K562 (cell line): ENCODE results near the gene ANO10.

Source experiments
- BRCA1 ChIP-seq, 2 experiments: fragments of 450-650 bp in 1 of 2; sonication (generic) in 1 of 2; formaldehyde crosslinking in 1 of 2; IDR thresholded peaks; 2 replicates each; pipeline versions ENCODE4 v1.5.0 to v1.6.1; 2017 to 2020; ENCODE audit warnings: mild to moderate bottlenecking in 1 of 2, missing genetic modification reagents in 1 of 2
- BRD9 ChIP-seq: fragments of 450-650 bp; IDR thresholded peaks from 2 replicates; pipeline ENCODE4 v1.6.1; 2018; ENCODE audit warnings: low read depth; ENCODE audit not compliant: partially characterized antibody
- FIP1L1 ChIP-seq: fragments of 200-400 bp; formaldehyde crosslinking; IDR thresholded peaks from 2 replicates; pipeline ENCODE4 v1.6.1; 2018; ENCODE audit warnings: mild to moderate bottlenecking, low read depth, low read length; ENCODE audit not compliant: poor library complexity, severe bottlenecking
- FOXJ3 ChIP-seq: sonication (generic); formaldehyde crosslinking; IDR thresholded peaks from 2 replicates; pipeline ENCODE4 v1.4.0; 2020; ENCODE audit warnings: mild to moderate bottlenecking, missing genetic modification reagents
- MCM5 ChIP-seq: fragments of 450-650 bp; IDR thresholded peaks from 2 replicates; pipeline ENCODE4 v1.6.1; 2016; ENCODE audit warnings: low read depth
- XRCC3 ChIP-seq: fragments of 450-650 bp; IDR thresholded peaks from 2 replicates; pipeline ENCODE4 v1.6.1; 2017; ENCODE audit warnings: mild to moderate bottlenecking, moderate library complexity
- ZNF12 ChIP-seq: sonication (generic); formaldehyde crosslinking; IDR thresholded peaks from 2 replicates; pipeline ENCODE4 v1.4.0; 2020; ENCODE audit warnings: mild to moderate bottlenecking, missing genetic modification reagents
- TF ChIP-seq, protein P1 (sequence below), 2 experiments: fragments of 450-650 bp; formaldehyde crosslinking in 1 of 2; IDR thresholded peaks; 2 replicates each; pipeline versions ENCODE4 v1.4.0 to v1.6.1; 2014 to 2020; ENCODE audit warnings: mild to moderate bottlenecking in 2 of 2, borderline replicate concordance in 1 of 2, low read depth in 1 of 2
- TF ChIP-seq, protein P2 (sequence below), 3 experiments: fragments of 200-800 bp in 1 of 3; sonication (Bioruptor generic) in 1 of 3; sonication (generic) in 1 of 3; formaldehyde crosslinking in 1 of 3; IDR thresholded peaks; 2 replicates each; pipeline versions ENCODE4 v1.6.1 to v1.8.0; 2016 to 2022; ENCODE audit warnings: mild to moderate bottlenecking in 2 of 3, missing compliant biosample characterization in 2 of 3, missing genetic modification characterization in 2 of 3, missing genetic modification reagents in 1 of 3
- TF ChIP-seq, protein P3 (sequence below), 3 experiments: IDR thresholded peaks in 2 of 3; conservative IDR thresholded peaks in 1 of 3; 2 replicates each; pipeline ENCODE4 v1.5.1; 2011 to 2012; ENCODE audit warnings: low read length in 3 of 3, mild to moderate bottlenecking in 3 of 3, control low read depth in 2 of 3, improper control_type of control experiment in 1 of 3, inconsistent platforms in 1 of 3, low read depth in 1 of 3, mixed read lengths in 1 of 3, moderate library complexity in 1 of 3; ENCODE audit not compliant: insufficient read depth in 2 of 3
- TF ChIP-seq, protein P4 (sequence below): sonication (generic); formaldehyde crosslinking; IDR thresholded peaks from 2 replicates; pipeline ENCODE4 v1.8.0; 2023; ENCODE audit warnings: mild to moderate bottlenecking, missing genetic modification reagents

DNA sequence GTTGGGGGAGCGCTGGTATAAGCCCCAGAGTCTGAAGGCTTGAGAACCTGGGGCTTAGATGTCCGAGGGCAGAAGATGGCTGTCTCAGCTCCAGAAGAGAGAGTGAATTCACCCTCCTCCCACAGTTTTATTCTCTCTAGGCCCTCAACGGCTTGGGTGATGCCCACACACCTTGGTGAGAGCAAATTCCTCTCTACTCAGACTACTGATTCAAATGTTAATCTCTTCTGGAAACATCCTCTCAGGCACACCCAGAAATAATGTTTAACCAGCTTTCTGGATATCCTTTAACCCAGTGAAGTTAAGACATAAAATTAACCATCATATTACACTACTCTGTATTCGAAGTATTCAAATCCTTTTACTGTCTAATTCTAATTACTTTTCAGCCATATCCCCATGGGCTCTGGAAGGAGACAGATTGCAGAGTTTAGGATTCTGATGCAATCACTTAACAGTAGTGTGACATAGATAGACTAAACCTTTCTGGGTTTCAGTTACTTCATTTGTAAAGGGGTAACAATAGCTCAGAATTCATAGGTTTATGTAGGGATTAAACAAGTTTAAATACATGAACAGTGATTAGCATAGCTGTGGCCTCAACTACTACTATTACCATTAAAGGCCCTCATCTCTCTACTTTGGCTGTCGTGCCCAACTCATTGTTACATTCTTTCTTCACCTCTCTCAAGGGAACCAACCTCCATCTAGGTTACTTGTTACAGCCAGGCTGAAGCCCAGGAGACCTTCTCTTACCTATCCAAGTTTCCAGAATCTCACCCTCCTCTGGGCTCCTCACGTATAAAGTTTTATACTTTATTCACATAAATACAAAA, 25.7 kb upstream of the ANO10 start:
- TF ChIP-seq, protein P1, sequence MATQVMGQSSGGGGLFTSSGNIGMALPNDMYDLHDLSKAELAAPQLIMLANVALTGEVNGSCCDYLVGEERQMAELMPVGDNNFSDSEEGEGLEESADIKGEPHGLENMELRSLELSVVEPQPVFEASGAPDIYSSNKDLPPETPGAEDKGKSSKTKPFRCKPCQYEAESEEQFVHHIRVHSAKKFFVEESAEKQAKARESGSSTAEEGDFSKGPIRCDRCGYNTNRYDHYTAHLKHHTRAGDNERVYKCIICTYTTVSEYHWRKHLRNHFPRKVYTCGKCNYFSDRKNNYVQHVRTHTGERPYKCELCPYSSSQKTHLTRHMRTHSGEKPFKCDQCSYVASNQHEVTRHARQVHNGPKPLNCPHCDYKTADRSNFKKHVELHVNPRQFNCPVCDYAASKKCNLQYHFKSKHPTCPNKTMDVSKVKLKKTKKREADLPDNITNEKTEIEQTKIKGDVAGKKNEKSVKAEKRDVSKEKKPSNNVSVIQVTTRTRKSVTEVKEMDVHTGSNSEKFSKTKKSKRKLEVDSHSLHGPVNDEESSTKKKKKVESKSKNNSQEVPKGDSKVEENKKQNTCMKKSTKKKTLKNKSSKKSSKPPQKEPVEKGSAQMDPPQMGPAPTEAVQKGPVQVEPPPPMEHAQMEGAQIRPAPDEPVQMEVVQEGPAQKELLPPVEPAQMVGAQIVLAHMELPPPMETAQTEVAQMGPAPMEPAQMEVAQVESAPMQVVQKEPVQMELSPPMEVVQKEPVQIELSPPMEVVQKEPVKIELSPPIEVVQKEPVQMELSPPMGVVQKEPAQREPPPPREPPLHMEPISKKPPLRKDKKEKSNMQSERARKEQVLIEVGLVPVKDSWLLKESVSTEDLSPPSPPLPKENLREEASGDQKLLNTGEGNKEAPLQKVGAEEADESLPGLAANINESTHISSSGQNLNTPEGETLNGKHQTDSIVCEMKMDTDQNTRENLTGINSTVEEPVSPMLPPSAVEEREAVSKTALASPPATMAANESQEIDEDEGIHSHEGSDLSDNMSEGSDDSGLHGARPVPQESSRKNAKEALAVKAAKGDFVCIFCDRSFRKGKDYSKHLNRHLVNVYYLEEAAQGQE (IDR thresholded peaks at IDR 0.05; ENCODE audit: borderline replicate concordance) = no peak
- TF ChIP-seq, protein P1 (CRISPR knock-in tag; IDR thresholded peaks at IDR 0.05; ENCODE audit: low read depth) = no peak
- no peak for TF ChIP-seq MCM5
- TF ChIP-seq BRD9 = peak; percentile 56
- TF ChIP-seq, protein P2, sequence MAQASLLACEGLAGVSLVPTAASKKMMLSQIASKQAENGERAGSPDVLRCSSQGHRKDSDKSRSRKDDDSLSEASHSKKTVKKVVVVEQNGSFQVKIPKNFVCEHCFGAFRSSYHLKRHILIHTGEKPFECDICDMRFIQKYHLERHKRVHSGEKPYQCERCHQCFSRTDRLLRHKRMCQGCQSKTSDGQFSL (CRISPR knock-in tag; IDR thresholded peaks at IDR 0.05) = no peak
- TF ChIP-seq, protein P2 (tag; IDR thresholded peaks at IDR 0.05) = no peak; a peak in 1 of 4 replicates
- TF ChIP-seq, protein P3, sequence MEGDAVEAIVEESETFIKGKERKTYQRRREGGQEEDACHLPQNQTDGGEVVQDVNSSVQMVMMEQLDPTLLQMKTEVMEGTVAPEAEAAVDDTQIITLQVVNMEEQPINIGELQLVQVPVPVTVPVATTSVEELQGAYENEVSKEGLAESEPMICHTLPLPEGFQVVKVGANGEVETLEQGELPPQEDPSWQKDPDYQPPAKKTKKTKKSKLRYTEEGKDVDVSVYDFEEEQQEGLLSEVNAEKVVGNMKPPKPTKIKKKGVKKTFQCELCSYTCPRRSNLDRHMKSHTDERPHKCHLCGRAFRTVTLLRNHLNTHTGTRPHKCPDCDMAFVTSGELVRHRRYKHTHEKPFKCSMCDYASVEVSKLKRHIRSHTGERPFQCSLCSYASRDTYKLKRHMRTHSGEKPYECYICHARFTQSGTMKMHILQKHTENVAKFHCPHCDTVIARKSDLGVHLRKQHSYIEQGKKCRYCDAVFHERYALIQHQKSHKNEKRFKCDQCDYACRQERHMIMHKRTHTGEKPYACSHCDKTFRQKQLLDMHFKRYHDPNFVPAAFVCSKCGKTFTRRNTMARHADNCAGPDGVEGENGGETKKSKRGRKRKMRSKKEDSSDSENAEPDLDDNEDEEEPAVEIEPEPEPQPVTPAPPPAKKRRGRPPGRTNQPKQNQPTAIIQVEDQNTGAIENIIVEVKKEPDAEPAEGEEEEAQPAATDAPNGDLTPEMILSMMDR (IDR thresholded peaks at IDR 0.05 in 2 of 3, conservative IDR thresholded peaks at IDR 0.05 in 1 of 3; ENCODE audit: insufficient read depth in 2 of 3, low read depth in 1 of 3, low read length in 3 of 3) = no peak
- no peak for TF ChIP-seq FIP1L1
- TF ChIP-seq, protein P4, sequence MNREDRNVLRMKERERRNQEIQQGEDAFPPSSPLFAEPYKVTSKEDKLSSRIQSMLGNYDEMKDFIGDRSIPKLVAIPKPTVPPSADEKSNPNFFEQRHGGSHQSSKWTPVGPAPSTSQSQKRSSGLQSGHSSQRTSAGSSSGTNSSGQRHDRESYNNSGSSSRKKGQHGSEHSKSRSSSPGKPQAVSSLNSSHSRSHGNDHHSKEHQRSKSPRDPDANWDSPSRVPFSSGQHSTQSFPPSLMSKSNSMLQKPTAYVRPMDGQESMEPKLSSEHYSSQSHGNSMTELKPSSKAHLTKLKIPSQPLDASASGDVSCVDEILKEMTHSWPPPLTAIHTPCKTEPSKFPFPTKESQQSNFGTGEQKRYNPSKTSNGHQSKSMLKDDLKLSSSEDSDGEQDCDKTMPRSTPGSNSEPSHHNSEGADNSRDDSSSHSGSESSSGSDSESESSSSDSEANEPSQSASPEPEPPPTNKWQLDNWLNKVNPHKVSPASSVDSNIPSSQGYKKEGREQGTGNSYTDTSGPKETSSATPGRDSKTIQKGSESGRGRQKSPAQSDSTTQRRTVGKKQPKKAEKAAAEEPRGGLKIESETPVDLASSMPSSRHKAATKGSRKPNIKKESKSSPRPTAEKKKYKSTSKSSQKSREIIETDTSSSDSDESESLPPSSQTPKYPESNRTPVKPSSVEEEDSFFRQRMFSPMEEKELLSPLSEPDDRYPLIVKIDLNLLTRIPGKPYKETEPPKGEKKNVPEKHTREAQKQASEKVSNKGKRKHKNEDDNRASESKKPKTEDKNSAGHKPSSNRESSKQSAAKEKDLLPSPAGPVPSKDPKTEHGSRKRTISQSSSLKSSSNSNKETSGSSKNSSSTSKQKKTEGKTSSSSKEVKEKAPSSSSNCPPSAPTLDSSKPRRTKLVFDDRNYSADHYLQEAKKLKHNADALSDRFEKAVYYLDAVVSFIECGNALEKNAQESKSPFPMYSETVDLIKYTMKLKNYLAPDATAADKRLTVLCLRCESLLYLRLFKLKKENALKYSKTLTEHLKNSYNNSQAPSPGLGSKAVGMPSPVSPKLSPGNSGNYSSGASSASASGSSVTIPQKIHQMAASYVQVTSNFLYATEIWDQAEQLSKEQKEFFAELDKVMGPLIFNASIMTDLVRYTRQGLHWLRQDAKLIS (CRISPR knock-in tag) = no peak
- no peak for TF ChIP-seq ZNF12
- no peak for TF ChIP-seq FOXJ3
- no peak for TF ChIP-seq BRCA1 (IDR thresholded peaks at IDR 0.05)
- TF ChIP-seq BRCA1 (CRISPR knock-in tag; IDR thresholded peaks at IDR 0.05) = no peak
- no peak for TF ChIP-seq XRCC3
